ENCODE results near the gene SLC9A5.

DNA sequence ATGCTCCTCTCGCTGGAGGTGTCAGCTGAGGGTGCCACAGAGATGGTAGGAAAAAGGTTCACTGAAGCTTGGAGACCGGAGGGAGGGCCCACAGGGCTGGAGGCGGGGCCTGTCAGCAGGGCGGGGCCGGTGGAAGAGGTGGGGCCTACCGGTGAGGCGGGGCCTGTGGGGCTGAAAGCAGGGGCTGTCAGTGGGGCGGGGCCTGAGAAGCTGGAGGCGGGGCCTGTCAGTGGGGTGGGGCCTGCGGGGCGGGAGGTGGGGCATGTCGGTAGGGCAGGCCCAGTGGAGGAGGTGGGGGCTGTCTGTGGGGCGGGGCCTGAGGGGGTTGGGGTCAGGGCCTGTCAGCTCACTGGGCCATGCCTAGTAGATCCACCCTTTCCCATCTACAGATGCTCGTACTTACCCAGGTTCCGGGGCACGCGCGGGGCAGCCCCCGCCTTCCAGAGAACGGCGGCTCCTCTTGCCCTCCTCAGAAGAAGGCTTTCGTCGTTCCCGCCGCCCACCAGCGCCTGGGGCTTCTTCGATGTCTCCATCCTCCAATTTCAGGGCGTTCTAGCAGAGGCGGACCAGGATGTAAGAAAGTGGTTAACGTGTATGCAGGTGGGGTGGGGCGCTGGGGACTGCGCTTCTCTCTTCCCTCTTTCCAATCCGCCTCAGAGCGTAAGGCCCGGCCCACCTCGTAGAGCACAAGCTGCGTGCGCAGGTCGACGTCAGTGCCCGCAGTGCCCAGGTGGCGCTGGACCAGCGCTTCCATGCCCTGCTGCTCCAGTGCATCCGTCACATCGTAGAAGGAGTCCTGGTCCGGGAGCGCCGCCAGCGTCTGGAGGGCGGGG lies 12.0 kb upstream of the SLC9A5 start:
- TF ChIP-seq TAF1 (IDR thresholded peaks at IDR 0.05; ENCODE audit: low read depth) (no peak), CEBPB (IDR thresholded peaks at IDR 0.05) (no peak), YY1 (IDR thresholded peaks at IDR 0.05; ENCODE audit: low read depth) (no peak), FOXM1 (IDR thresholded peaks at IDR 0.05; ENCODE audit: borderline replicate concordance, low read depth) (no peak), RAD21 (IDR thresholded peaks at IDR 0.05; ENCODE audit: low read depth) (no peak)
- TF ChIP-seq, protein P1, sequence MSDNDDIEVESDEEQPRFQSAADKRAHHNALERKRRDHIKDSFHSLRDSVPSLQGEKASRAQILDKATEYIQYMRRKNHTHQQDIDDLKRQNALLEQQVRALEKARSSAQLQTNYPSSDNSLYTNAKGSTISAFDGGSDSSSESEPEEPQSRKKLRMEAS (IDR thresholded peaks at IDR 0.05), result no peak
- TF ChIP-seq, protein P2, sequence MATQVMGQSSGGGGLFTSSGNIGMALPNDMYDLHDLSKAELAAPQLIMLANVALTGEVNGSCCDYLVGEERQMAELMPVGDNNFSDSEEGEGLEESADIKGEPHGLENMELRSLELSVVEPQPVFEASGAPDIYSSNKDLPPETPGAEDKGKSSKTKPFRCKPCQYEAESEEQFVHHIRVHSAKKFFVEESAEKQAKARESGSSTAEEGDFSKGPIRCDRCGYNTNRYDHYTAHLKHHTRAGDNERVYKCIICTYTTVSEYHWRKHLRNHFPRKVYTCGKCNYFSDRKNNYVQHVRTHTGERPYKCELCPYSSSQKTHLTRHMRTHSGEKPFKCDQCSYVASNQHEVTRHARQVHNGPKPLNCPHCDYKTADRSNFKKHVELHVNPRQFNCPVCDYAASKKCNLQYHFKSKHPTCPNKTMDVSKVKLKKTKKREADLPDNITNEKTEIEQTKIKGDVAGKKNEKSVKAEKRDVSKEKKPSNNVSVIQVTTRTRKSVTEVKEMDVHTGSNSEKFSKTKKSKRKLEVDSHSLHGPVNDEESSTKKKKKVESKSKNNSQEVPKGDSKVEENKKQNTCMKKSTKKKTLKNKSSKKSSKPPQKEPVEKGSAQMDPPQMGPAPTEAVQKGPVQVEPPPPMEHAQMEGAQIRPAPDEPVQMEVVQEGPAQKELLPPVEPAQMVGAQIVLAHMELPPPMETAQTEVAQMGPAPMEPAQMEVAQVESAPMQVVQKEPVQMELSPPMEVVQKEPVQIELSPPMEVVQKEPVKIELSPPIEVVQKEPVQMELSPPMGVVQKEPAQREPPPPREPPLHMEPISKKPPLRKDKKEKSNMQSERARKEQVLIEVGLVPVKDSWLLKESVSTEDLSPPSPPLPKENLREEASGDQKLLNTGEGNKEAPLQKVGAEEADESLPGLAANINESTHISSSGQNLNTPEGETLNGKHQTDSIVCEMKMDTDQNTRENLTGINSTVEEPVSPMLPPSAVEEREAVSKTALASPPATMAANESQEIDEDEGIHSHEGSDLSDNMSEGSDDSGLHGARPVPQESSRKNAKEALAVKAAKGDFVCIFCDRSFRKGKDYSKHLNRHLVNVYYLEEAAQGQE (IDR thresholded peaks at IDR 0.05; ENCODE audit: low read depth), result no peak
